GM12878 (cell line): ENCODE measurements around the gene VAC14. TPM values are rescaled to one million over a fixed set of nuclear protein-coding genes. Genes with fewer than 3 reads are reported as not detected.
"Not testable (repeated sequence)": the region's sequence is repeated elsewhere in the genome, so short reads cannot be mapped to it uniquely, and the experiment has no call there.

Experiments used
- ATAC-seq: fragments of 200-7000 bp; cut with Tn5 transposase; 3 replicates; pipeline ENCODE4 v1.9.1; 2020; ENCODE audit warnings: mild to moderate bottlenecking, moderate library complexity
- BruUV-seq: library from RNA; stranded (reverse); fragments of 400-500 nt; replicated peaks from 2 replicates; lab custom pipeline; 2021; lab: Mats Ljungman, UMichigan
- CTCF ChIA-PET: fragments of 300-600 bp; sonication (Branson Sonifier 250); formaldehyde crosslinking; extraction: SDS; loops from one replicate; lab custom pipeline; 2021; ENCODE audit warnings: inconsistent platforms; lab: Yijun Ruan, JAX
- POLR2A ChIA-PET: fragments of 350-600 bp; formaldehyde crosslinking; extraction: SDS; loops from one replicate; lab custom pipeline; 2021; ENCODE audit warnings: inconsistent platforms; lab: Charles Lee
- RAD21 ChIA-PET: fragments of 300-600 bp; sonication (Branson Sonifier 250); formaldehyde crosslinking; loops from one replicate; lab custom pipeline; 2023; ENCODE audit warnings: antibody characterized with exemption; ENCODE audit not compliant: unreplicated experiment; lab: Charles Lee
- SMC1A ChIA-PET: fragments of 300-600 bp; sonication (Branson Sonifier 250); formaldehyde crosslinking; loops from one replicate; lab custom pipeline; 2023; ENCODE audit not compliant: unreplicated experiment, uncharacterized antibody; lab: Charles Lee
- DNase-seq: peaks from one replicate; pipeline ENCODE4 v3.0.0-alpha.2; 2011; ENCODE audit warnings: low read depth, low spot score
- FAIRE-seq: peaks from 3 replicates; lab custom pipeline; 2011; peaks lifted over from hg19 to GRCh38; lab: Jason Lieb, UNC
- H2AFZ ChIP-seq: 2 replicates; pipeline ENCODE4 v1.6.0; 2011; ENCODE audit warnings: low read depth, low read length, control low read depth; ENCODE audit not compliant: control insufficient read depth
- H3K27ac ChIP-seq: 2 replicates; pipeline ENCODE4 v1.5.1; 2011; ENCODE audit warnings: control low read depth; ENCODE audit not compliant: control insufficient read depth, insufficient read depth
- H3K27me3 ChIP-seq, 2 experiments: replicated peaks in 1 of 2; 2 replicates each; pipeline versions ENCODE4 v1.6.0 to v1.6.1; 2011; ENCODE audit warnings: low read length in 1 of 2; ENCODE audit not compliant: control insufficient read depth in 2 of 2, insufficient read depth in 2 of 2
- H3K36me3 ChIP-seq, 2 experiments: 2 replicates each; pipeline ENCODE4 v1.5.1; 2011; ENCODE audit warnings: low read length in 1 of 2; ENCODE audit not compliant: control insufficient read depth in 2 of 2, insufficient read depth in 2 of 2
- H3K4me1 ChIP-seq: 2 replicates; pipeline ENCODE4 v1.6.1; 2011; ENCODE audit warnings: mild to moderate bottlenecking, low read length, moderate library complexity, mixed read lengths; ENCODE audit not compliant: control insufficient read depth, insufficient read depth
- H3K4me2 ChIP-seq: 2 replicates; pipeline ENCODE4 v1.6.0; 2011; ENCODE audit warnings: control low read depth; ENCODE audit not compliant: control insufficient read depth, insufficient read depth
- H3K4me3 ChIP-seq: fragments of 200-600 bp; sonication (generic); 2 replicates; pipeline ENCODE4 v1.5.1; 2016
- H3K79me2 ChIP-seq: 2 replicates; pipeline ENCODE4 v1.6.0; 2011; ENCODE audit warnings: low read length; ENCODE audit not compliant: control insufficient read depth, insufficient read depth
- H3K9ac ChIP-seq: 2 replicates; pipeline ENCODE4 v1.8.0; 2011; ENCODE audit warnings: low read length, control low read depth, mixed read lengths; ENCODE audit not compliant: control insufficient read depth, insufficient read depth
- H3K9me3 ChIP-seq: replicated peaks from 3 replicates; pipeline ENCODE4 v1.5.1; 2011; ENCODE audit warnings: mild to moderate bottlenecking, low read length; ENCODE audit not compliant: control insufficient read depth, insufficient read depth
- H4K20me1 ChIP-seq: 2 replicates; pipeline ENCODE4 v1.6.0; 2011; ENCODE audit not compliant: control insufficient read depth, insufficient read depth
- WGBS: methylation state at CpG from one replicate; pipeline ENCODE4 v1.1.6; 2016; ENCODE audit warnings: low lambda C conversion rate; ENCODE audit not compliant: insufficient replicate concordance, insufficient coverage; ENCODE audit errors: missing lambda C conversion rate; 5-methylcytosine and 5-hydroxymethylcytosine counted together
- in situ Hi-C: fragments of 300-500 bp; cut with MboI; formaldehyde crosslinking; loops from 9 replicates; pipeline ENCODE4 v1.14.3; 2018; ENCODE audit warnings: mixed read lengths
- intact Hi-C: fragments of 100-400 bp; cut with micrococcal nuclease; formaldehyde crosslinking; loops from one replicate; pipeline ENCODE4 v1.14.2; 2022; ENCODE audit not compliant: unreplicated experiment
- polyA plus RNA-seq, 11 experiments: library from polyadenylated mRNA; depleted of rRNA in 4 of 11; unstranded in 6 of 11; stranded (reverse) in 5 of 11; fragments of >200 nt; fragmentation: Nextera tagmentation in 4 of 11; fragmentation: Illumina TruSeq in 1 of 11; extraction: Ambion mirVana in 4 of 11; extraction: Trizol in 1 of 11; gene quantifications; 1 replicate in 1 of 11; 2 replicates in 10 of 11; pipeline versions ENCODE4 v1.2.1 to v1.2.3, GENCODE V29; 2011 to 2016; ENCODE audit warnings: inconsistent platforms in 2 of 11, missing spikeins in 2 of 11, low read depth in 1 of 11
- total RNA-seq, 4 experiments: library from RNA; depleted of rRNA in 3 of 4; stranded (reverse); fragments of >200 nt in 3 of 4; fragmentation: Illumina TruSeq in 1 of 4; extraction: Trizol in 1 of 4; gene quantifications; 2 replicates each; pipeline versions ENCODE4 v1.2.1 to v1.2.3, GENCODE V29; 2013 to 2021

The VAC14 gene
- total and polyA plus RNA-seq, 10 of the 15 experiments (the other 5 are each of a cell fraction or from before 2014, with no cell fraction given): 1.3 to 45.5 (median 25.5) TPM

DNA sequence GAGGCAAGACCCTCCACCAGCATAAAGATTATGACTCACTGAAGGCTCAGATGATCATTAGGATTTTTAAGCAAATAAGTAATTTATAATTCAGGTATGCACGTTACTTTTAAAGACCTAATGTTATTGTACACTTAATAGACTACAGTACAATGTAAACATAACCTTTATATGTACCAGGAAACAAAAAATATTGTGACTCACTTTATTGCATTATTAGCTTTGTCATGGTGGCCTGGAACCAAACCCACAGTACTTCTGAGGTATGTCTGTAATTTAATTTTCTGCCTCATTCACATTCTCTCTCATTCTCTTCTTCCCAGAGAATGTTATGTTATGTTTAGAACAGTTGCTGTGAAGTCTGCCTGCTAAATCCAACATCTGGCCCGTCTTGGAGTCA lies 21.8 kb upstream of the VAC14 start:
- DNase-seq, H3K27me3 ChIP-seq, ATAC-seq, H4K20me1 ChIP-seq, POLR2A ChIA-PET, H3K4me3 ChIP-seq, H3K4me2 ChIP-seq, CTCF ChIA-PET, H3K9ac ChIP-seq, BruUV-seq, H3K9me3 ChIP-seq, H2AFZ ChIP-seq, H3K4me1 ChIP-seq, intact Hi-C loops, H3K27ac ChIP-seq, RAD21 ChIA-PET, FAIRE-seq, H3K79me2 ChIP-seq, in situ Hi-C loops, H3K36me3 ChIP-seq, SMC1A ChIA-PET: not testable (repeated sequence)
- WGBS: 0% methylated on average over 1 of the region's 2 CpGs

DNA sequence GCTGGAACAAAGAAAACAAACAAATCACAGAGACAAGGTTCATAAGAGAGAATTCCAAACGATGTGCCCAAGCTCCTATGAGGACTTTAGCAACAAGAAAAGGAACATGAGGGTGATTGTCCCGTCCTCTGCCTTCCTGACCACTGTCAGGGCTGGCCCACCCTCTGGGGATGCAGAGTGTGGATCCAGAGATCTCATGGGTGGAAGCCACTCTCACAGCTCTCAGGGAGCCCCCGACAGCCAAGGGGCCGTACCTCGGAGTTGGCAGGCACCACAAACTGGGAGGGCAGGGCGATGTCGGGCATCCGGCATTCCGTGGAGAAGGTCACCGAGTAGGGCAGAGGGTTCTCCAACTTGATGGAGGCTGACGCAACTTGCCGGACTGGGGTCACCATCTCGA lies 17.1 kb upstream of the VAC14 start:
- CTCF ChIA-PET, RAD21 ChIA-PET, H3K4me2 ChIP-seq, H3K27ac ChIP-seq, H3K4me3 ChIP-seq, H3K4me1 ChIP-seq, intact Hi-C loops, BruUV-seq, ATAC-seq, POLR2A ChIA-PET, H2AFZ ChIP-seq, FAIRE-seq, H3K36me3 ChIP-seq, H3K79me2 ChIP-seq, DNase-seq, H3K9me3 ChIP-seq, SMC1A ChIA-PET, in situ Hi-C loops, H3K27me3 ChIP-seq, H4K20me1 ChIP-seq, H3K9ac ChIP-seq: not testable (repeated sequence)
- 57% methylated on average over 9 of the region's 13 CpGs for WGBS
